GM04504 (cell line): Measurements from ENCODE around the gene FHAD1.
"Not testable (repeated sequence)": the region's sequence is repeated elsewhere in the genome, so short reads cannot be mapped to it uniquely, and the experiment has no call there.

Experiments used
- DNase-seq: peaks from one replicate; pipeline ENCODE4 v3.0.0-alpha.2; 2012; ENCODE audit warnings: low read depth

Gene FHAD1

DNA sequence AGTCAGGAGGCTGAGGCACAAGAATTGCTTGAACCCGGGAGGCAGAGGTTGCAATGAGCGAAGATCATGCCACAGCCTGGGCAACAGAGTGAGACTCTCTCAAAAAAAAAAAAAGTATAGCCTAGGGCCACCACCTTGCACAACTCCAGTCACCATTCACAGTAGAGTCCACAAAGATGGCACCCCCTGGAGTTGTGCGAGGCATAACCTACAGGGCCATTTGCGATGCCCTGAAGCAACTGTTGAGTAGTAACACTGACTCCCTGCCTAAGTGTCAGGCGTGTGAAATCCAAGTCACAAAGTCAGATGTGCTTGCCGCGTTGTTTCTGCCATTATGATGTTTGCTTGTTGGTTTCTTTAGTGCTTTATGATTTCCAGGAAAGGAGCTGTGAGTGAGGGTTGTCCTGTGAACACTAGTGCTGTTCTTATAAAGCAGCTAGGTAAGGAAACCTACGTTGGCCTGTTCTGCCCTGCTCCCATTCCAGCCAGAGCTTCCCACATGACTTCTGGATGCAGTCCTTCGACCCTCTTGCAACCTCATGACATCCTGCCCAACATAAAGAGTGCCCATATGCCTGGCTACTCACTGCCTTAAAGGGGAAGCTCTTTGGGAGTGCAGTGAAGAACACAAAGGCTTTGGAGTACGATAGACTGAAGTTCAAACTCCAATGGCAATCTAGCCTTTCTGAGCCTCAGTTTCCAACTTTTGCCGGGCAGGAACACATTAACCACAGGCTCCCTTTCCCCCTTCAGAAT is 29.8 kb downstream of the FHAD1 start:
- no peak for DNase-seq

DNA sequence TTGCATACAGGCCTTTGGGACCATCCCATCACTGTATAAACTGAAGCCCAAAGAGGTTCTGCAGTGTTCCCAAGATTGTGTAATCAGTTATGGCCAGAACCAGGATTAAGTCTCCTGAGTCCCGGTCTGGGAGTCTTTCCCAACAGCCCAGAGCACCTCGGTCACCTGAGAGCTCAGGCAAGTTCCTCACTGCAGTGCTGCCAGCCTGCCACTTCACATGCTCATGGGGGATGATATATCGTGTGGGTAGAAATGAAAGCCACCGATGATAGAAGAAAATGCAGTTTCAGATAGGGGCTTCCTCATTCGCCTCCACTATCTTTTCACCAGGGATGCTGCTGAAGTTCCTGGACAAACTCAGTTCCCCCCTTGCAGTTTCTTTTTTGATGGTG is 30.4 kb downstream of the FHAD1 start:
- no peak for DNase-seq

DNA sequence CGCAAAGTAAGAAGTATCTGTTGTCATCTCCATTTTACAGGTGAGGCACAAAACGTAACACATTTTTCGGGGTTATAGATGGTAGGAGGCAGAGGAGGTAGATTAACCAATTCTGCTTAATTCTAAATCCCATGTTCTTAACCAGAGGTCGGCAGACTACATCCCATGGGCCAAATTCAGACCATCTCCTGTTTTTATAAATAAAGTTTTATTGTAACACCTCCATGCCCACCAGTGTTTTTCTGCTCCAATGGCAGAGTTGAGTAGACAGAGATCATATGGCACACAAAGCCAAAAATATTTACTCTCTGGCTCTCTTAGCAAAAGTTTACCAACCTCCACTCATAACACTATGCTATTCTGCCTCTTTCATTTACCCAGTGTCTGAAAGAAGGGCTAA is 30.9 kb downstream of the FHAD1 start:
- no peak for DNase-seq

- DNase-seq: no peak
These were observed 32.7 kb downstream of the FHAD1 start for GRCh38 chr1:15279576-15280230.

GRCh38 chr1:15280416-15280815 is 33.4 kb downstream of the FHAD1 start:
- DNase-seq: no peak

DNA sequence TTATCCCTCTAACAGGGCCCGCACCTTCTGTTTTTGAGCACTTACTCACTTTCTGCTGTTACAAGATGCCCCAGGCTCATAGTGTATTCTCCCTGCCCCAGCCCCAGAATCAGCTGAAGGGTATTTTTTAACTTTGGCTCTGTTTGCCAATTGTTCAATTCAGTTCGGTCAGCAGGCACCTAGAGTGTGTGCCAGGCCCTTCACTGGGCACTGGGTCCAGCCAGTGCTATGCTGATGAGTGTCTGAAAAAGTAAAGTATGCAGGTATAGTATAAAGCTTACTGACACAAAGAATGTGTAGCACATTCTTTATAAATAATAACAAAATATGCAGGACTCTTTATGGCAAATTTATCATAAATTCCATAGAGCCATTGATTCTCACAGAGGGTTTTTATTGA is 35.0 kb downstream of the FHAD1 start:
- DNase-seq: no peak

- DNase-seq: no peak
These were observed 35.9 kb downstream of the FHAD1 start for GRCh38 chr1:15282810-15283474.

DNA sequence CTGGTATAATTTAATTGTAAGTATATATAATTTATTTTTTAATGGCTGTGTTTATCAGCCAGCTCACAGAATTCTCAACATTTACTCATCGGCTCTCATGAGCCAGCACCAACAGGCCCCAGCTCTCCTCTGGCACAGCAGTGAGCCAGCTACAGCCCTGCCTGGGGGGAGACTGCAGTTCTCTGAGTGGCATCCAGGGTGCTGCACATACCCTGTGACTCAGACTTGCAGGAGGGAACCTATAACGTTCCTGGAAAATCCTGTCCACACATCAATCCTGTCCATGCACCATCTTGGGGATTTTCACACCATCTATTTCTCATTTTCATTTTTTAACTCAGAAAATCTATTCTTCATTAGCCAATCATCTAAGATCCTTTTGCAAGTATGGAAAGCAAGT is 36.5 kb downstream of the FHAD1 start:
- no peak for DNase-seq

GRCh38 chr1:15286452-15286851 is 39.4 kb downstream of the FHAD1 start:
- DNase-seq: no peak

- no peak for DNase-seq
These were observed 40.3 kb downstream of the FHAD1 start for GRCh38 chr1:15287035-15287979.

DNA sequence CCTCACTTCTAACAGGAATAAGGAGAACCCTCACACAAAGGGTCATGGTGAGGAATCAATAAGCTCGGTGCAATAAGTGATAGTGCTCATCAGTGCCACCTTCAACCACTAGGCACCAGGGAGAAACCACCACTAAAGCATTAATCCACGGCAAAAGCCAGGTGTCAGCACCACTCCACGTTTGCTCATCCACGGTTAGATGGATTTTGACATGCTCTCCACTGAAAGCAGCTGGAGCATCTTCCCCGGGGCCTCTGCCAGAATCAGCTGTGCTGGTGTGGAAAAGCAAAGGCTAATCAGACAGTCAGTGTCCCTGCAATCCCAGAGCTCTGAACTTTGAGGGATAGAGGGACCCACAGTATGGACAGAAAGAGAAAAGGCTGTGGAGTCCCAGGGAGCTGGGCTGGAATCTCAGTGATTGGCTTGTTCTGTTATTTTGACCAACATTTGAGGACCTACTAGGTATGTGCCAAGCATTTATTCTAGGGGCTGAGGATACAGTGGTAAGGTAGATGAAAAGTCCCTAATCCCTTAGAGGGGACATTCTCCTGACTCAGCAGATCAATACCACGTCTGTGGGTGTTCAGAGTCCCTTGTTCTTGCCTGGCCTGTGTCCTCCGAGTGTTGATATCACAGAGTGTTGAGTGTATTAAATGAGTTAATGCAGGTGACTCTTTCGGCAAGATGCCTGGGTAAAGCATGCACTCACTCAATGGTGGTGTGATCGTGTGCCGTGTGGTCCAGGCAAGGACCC is 41.3 kb downstream of the FHAD1 start:
- DNase-seq: no peak

GRCh38 chr1:15289251-15289651 is 42.2 kb downstream of the FHAD1 start:
- no peak for DNase-seq

DNA sequence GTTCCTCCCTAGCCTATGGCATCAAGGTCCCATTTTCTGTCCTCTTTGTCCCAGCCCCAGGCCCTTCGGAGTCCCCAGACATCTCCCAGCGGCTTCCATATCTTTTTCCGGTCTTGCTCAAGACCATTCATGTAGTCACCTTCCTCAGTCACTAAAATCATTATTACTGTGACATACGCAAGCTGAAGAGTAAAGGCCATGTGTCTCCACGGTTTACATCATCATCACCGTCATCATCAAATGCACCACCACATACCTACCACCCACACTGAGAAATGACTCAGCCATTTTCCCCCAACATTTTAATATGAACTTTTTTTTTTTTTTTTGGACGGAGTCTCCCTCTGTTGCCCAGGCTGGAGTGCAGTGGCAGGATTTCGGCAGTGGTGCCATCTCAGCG is 43.4 kb downstream of the FHAD1 start:
- DNase-seq: no peak

GRCh38 chr1:15295696-15296095 is 48.7 kb downstream of the FHAD1 start:
- DNase-seq: no peak

- DNase-seq: no peak
These were observed 49.7 kb downstream of the FHAD1 start for GRCh38 chr1:15296585-15297321.

GRCh38 chr1:15297975-15298374 is 51.0 kb downstream of the FHAD1 start:
- not testable (repeated sequence) for DNase-seq

- DNase-seq: no peak
These were observed 52.2 kb downstream of the FHAD1 start for GRCh38 chr1:15299179-15299578.

- DNase-seq: no peak
These were observed 52.8 kb downstream of the FHAD1 start for GRCh38 chr1:15299806-15300205.

- no peak for DNase-seq
These were observed 56.9 kb downstream of the FHAD1 start for GRCh38 chr1:15303935-15304334.

DNA sequence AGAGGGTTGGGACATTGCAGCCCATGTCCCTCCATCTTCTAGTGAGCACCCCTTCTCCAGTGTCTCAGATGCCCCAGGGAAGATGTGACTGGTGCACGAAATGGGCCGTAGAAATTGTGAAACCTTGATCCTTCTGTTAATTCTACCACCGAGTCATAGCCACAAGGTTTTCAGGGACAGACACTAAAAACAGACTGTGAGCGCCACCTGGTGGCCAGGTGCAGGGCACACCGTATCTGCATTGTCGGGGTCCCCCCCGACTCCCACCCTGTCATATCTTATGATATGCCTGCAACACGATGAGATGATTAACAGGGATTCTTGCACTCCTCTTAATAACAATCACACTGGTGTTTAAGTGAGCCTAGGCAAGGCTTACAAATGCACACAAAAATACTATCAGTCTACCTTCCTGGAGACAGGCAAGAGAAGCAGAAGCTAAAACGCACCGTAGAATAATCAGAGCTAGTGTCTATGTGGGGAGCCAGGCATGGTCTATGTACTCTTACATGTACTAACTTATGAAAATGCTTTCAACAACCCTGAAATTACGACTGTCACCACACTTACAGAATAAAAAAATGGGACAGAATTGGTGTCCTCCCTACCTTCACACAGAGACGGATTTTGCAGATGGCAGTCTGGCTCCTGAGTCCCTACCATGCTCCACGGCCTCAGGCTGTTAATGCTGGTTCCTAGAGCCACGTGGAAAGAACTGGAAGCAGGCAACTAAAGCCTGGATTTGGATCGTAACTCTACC is 57.9 kb downstream of the FHAD1 start:
- DNase-seq: no peak
